K562 (cell line): ENCODE results near the gene TRUB2. TPM values are rescaled to one million over a fixed set of nuclear protein-coding genes. Genes with fewer than 3 reads are reported as not detected.

ENCODE experiments used
- ATAC-seq: fragments of 200-7000 bp; cut with Tn5 transposase; 3 replicates; pipeline ENCODE4 v1.9.1; 2020; ENCODE audit warnings: moderate library complexity
- BruUV-seq: library from RNA; stranded (reverse); fragments of 400-500 nt; replicated peaks from 2 replicates; lab custom pipeline; 2021; lab: Mats Ljungman, UMichigan
- CTCF ChIA-PET: fragments of 300-600 bp; formaldehyde crosslinking; extraction: SDS; loops from one replicate; lab custom pipeline; 2021; ENCODE audit warnings: low intra/inter-chr PET ratio; lab: Yijun Ruan, JAX
- POLR2A ChIA-PET: fragments of 300-600, 350-650 bp; sonication (Branson Sonifier 250); formaldehyde crosslinking; extraction: SDS; loops from one replicate; lab custom pipeline; 2021; ENCODE audit warnings: antibody characterized with exemption, inconsistent platforms; lab: Yijun Ruan, JAX
- DNase-seq, 4 experiments: peaks; one replicate each; pipeline versions ENCODE4 v3.0.0 to v3.0.0-alpha.2; 2011 to 2018; ENCODE audit warnings: low spot score in 3 of 4, mixed read lengths in 3 of 4; ENCODE audit errors: extremely low read depth in 1 of 4
- FAIRE-seq: peaks from 2 replicates; lab custom pipeline; 2011; peaks lifted over from hg19 to GRCh38; lab: Jason Lieb, UNC
- H2AFZ ChIP-seq: 2 replicates; pipeline ENCODE4 v1.6.0; 2011; ENCODE audit warnings: low read depth, low read length, control low read depth, inconsistent platforms
- H3K27ac ChIP-seq: fragments of 200-600 bp; 3 replicates; pipeline ENCODE4 v1.8.0; 2011; ENCODE audit warnings: low read depth, mild to moderate bottlenecking, control low read depth, inconsistent platforms, low read length, moderate library complexity, mixed read lengths; ENCODE audit errors: extremely low read depth
- H3K27me3 ChIP-seq, 2 experiments: fragments of 300-600 bp in 1 of 2; 2 replicates in 1 of 2; 3 replicates in 1 of 2; pipeline versions ENCODE4 v1.6.0 to v1.8.0; 2011; ENCODE audit warnings: inconsistent platforms in 2 of 2, low read length in 2 of 2, mild to moderate bottlenecking in 1 of 2, mixed read lengths in 1 of 2, moderate library complexity in 1 of 2; ENCODE audit not compliant: control insufficient read depth in 2 of 2, insufficient read depth in 2 of 2
- H3K36me3 ChIP-seq: fragments of 300-600 bp; 3 replicates; pipeline ENCODE4 v1.8.0; 2011; ENCODE audit warnings: mild to moderate bottlenecking, low read length, inconsistent platforms; ENCODE audit not compliant: control insufficient read depth, insufficient read depth
- H3K4me1 ChIP-seq, 2 experiments: fragments of 200-600 bp in 1 of 2; replicated peaks in 1 of 2; 2 replicates in 1 of 2; 3 replicates in 1 of 2; pipeline versions ENCODE4 v1.5.1 to v1.8.0; 2011; ENCODE audit warnings: inconsistent platforms in 2 of 2, low read length in 2 of 2, mild to moderate bottlenecking in 1 of 2, mixed read lengths in 1 of 2, moderate library complexity in 1 of 2; ENCODE audit not compliant: control insufficient read depth in 2 of 2, insufficient read depth in 2 of 2
- H3K4me2 ChIP-seq: 2 replicates; pipeline ENCODE4 v1.6.1; 2011; ENCODE audit warnings: low read length, control low read depth, inconsistent platforms, mixed read lengths; ENCODE audit not compliant: insufficient read depth
- H3K4me3 ChIP-seq: fragments of 200-600 bp; sonication (generic), shearing (Covaris generic); 2 replicates; pipeline ENCODE4 v1.5.1; 2016; ENCODE audit warnings: control low read depth, inconsistent platforms
- H3K79me2 ChIP-seq: fragments of 200-600 bp; 3 replicates; pipeline ENCODE4 v1.8.0; 2011; ENCODE audit warnings: low read length, inconsistent platforms; ENCODE audit not compliant: control insufficient read depth, insufficient read depth
- H3K9ac ChIP-seq, 2 experiments: 2 replicates each; pipeline versions ENCODE4 v1.6.0 to v1.6.1; 2011; ENCODE audit warnings: low read depth in 2 of 2, low read length in 2 of 2, control low read depth in 1 of 2, inconsistent platforms in 1 of 2, mild to moderate bottlenecking in 1 of 2, mixed read lengths in 1 of 2; ENCODE audit not compliant: insufficient read depth in 1 of 2
- H3K9me1 ChIP-seq: one replicate; pipeline ENCODE4 v1.6.0; 2011; ENCODE audit warnings: inconsistent platforms, mild to moderate bottlenecking, low read length, moderate library complexity; ENCODE audit not compliant: control insufficient read depth, insufficient read depth
- H3K9me3 ChIP-seq: replicated peaks from 2 replicates; pipeline ENCODE4 v1.5.1; 2011; ENCODE audit warnings: low read depth, low read length, inconsistent platforms; ENCODE audit not compliant: control insufficient read depth, insufficient read depth
- H4K20me1 ChIP-seq: replicated peaks from 2 replicates; pipeline ENCODE4 v1.6.1; 2011; ENCODE audit warnings: low read length, inconsistent platforms, mixed read lengths; ENCODE audit not compliant: control insufficient read depth, insufficient read depth
- HCFC1 ChIP-seq: IDR thresholded peaks from 2 replicates; pipeline ENCODE4 v1.6.1; 2012; ENCODE audit warnings: low read depth, low read length, improper control_type of control experiment
- JUND ChIP-seq, 2 experiments: IDR thresholded peaks; 2 replicates in 1 of 2; 3 replicates in 1 of 2; pipeline ENCODE4 v1.6.1; 2011; ENCODE audit warnings: borderline replicate concordance in 2 of 2, low read depth in 2 of 2, low read length in 2 of 2, improper control_type of control experiment in 1 of 2, missing biosample characterization in 1 of 2, missing genetic modification characterization in 1 of 2, missing genetic modification reagents in 1 of 2
- NCOA4 ChIP-seq: fragments of 450-650 bp; IDR thresholded peaks from 2 replicates; pipeline ENCODE4 v1.6.1; 2018; ENCODE audit warnings: mild to moderate bottlenecking; ENCODE audit not compliant: partially characterized antibody
- NR2C2 ChIP-seq, 2 experiments: fragments of 200-800 bp in 1 of 2; sonication (Bioruptor generic) in 1 of 2; sonication (generic) in 1 of 2; formaldehyde crosslinking in 1 of 2; IDR thresholded peaks; 2 replicates each; pipeline versions ENCODE4 v1.6.1 to v1.8.0; 2016 to 2022; ENCODE audit warnings: mild to moderate bottlenecking in 1 of 2, missing compliant biosample characterization in 1 of 2, missing genetic modification characterization in 1 of 2, missing genetic modification reagents in 1 of 2
- NR2F6 ChIP-seq: fragments of 450-650 bp; formaldehyde crosslinking; IDR thresholded peaks from 2 replicates; pipeline ENCODE4 v1.4.0; 2020; ENCODE audit warnings: mild to moderate bottlenecking
- PRPF4 ChIP-seq: fragments of 200-400 bp; formaldehyde crosslinking; IDR thresholded peaks from one replicate; pipeline ENCODE4 v1.6.1; 2017; ENCODE audit warnings: low read length, low read depth, mild to moderate bottlenecking; ENCODE audit not compliant: insufficient read depth, poor library complexity, severe bottlenecking
- SMARCA5 ChIP-seq: fragments of 450-650 bp; IDR thresholded peaks from 2 replicates; pipeline ENCODE4 v1.6.1; 2016
- SNIP1 ChIP-seq: fragments of 450-650 bp; IDR thresholded peaks from 2 replicates; pipeline ENCODE4 v1.7.1; 2017; ENCODE audit warnings: low read depth, mild to moderate bottlenecking
- TCF7L2 ChIP-seq: fragments of 150-350 bp; IDR thresholded peaks from 2 replicates; pipeline ENCODE4 v1.6.1; 2016; ENCODE audit warnings: low read depth, mild to moderate bottlenecking, low read length, moderate library complexity
- ZBTB8A ChIP-seq: fragments of 450-650 bp; IDR thresholded peaks from 2 replicates; pipeline ENCODE4 v1.6.1; 2018; ENCODE audit warnings: mild to moderate bottlenecking, moderate library complexity; ENCODE audit not compliant: partially characterized antibody
- ZNF184 ChIP-seq: sonication (generic); formaldehyde crosslinking; IDR thresholded peaks from 2 replicates; pipeline ENCODE4 v1.5.0; 2020; ENCODE audit warnings: missing genetic modification reagents
- WGBS: fragments of 100-300 bp; shearing (Covaris generic); methylation state at CpG from one replicate; pipeline ENCODE4 v1.1.6; 2016; ENCODE audit warnings: low coverage, mixed read lengths; ENCODE audit not compliant: insufficient coverage; ENCODE audit errors: missing lambda C conversion rate; 5-methylcytosine and 5-hydroxymethylcytosine counted together
- in situ Hi-C: fragments of 300-500 bp; cut with MboI; formaldehyde crosslinking; loops from 4 replicates; pipeline ENCODE4 v1.15.0; 2018; ENCODE audit warnings: inconsistent platforms, mixed read lengths
- intact Hi-C: fragments of 100-400 bp; cut with micrococcal nuclease; formaldehyde crosslinking; loops from 2 replicates; pipeline ENCODE4 v1.14.2; 2022
- polyA plus RNA-seq, 8 experiments: library from polyadenylated mRNA; depleted of rRNA in 4 of 8; stranded (reverse) in 5 of 8; unstranded in 3 of 8; fragments of >200 nt; fragmentation: Nextera tagmentation in 2 of 8; fragmentation: Illumina TruSeq in 1 of 8; extraction: Ambion mirVana in 2 of 8; extraction: Trizol in 1 of 8; gene quantifications; 2 replicates each; pipeline versions ENCODE4 v1.2.1 to v1.2.3, GENCODE V29; 2011 to 2014; ENCODE audit warnings: inconsistent platforms in 1 of 8, missing spikeins in 1 of 8
- total RNA-seq, 7 experiments: library from RNA; depleted of rRNA in 6 of 7; stranded (reverse); fragments of >200 nt in 6 of 7; fragmentation: Illumina TruSeq in 2 of 7; extraction: Trizol in 2 of 7; gene quantifications; 2 replicates each; pipeline versions ENCODE4 v1.2.1 to v1.2.3, GENCODE V29; 2011 to 2021; ENCODE audit warnings: low replicate concordance in 1 of 7
- TF ChIP-seq, protein P1 (sequence below): fragments of 250-450 bp; sonication (Bioruptor Pico); IDR thresholded peaks from 2 replicates; pipeline ENCODE4 v1.5.0; 2021
- TF ChIP-seq, protein P2 (sequence below): IDR thresholded peaks from 2 replicates; pipeline ENCODE4 v1.6.1; 2011; ENCODE audit not compliant: insufficient read length; ENCODE audit errors: extremely low read depth
- TF ChIP-seq, protein P3 (sequence below): fragments of 450-650 bp; IDR thresholded peaks from 2 replicates; pipeline ENCODE4 v1.6.1; 2017; ENCODE audit warnings: antibody characterized with exemption, mild to moderate bottlenecking

TRUB2 gene
- total and polyA plus RNA-seq, 9 of the 15 experiments (the other 6 are each of a cell fraction or from before 2014, with no cell fraction given), result 9.3 to 110 (median 63.0) TPM

DNA sequence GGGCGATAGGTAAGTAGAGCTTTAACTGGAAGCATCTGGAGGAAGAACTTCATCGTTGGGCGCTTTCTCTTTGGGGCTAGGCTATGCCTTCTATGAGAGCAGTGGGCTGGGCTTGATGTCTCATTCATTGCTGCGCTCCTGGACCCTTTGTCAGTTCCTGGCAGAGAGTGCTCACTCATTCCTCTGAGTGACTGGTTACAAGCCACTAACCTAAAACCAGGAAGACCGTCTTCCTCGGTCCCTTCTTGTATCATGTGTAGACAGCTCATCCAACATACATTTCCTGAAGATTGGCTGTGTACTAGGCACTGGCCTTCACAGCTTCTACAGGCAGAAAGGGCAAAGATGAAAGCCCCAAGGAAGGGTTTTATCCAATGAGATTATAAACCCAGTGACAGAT, 39.7 kb downstream of the TRUB2 start:
- Histone ChIP-seq H3K9me3 (0 out of 2 replicates have a peak, but pooled peaks cover 2% of the 10 kb centered on the region), H3K4me1 (peaks cover 22 to 28% of the 10 kb centered on the region in 2 experiments), H3K36me3 (peaks cover 23% of the 10 kb centered on the region), H3K4me2 (no peak overlapping the region), H3K9me1 (no peaks in the 10 kb centered on the region), H3K27me3 (no peaks in the 10 kb centered on the region), H4K20me1 (no peaks in the 10 kb centered on the region; the same call in 1 of the 2 replicates), H2AFZ (no peak overlapping the region), H3K4me3 (no peak overlapping the region), H3K27ac (no peak overlapping the region), H3K9ac (no peak overlapping the region), H3K79me2 (peaks cover 4% of the 10 kb centered on the region)
- 87% methylated on average over 6 of the region's 6 CpGs for WGBS
- BruUV-seq, result no TSS peak
- CTCF ChIA-PET, result no interaction called here
- in situ Hi-C loops, result loop anchor here (25.0 kb wide), 1 partner anchor 1505 kb away; no protein-coding TSS in a partner anchor
- no peak for ATAC-seq
- POLR2A ChIA-PET, result interaction anchor here (0.8 kb wide), 2 partner anchors 10 to 12 kb away, joined by 3 to 4 read pairs; no protein-coding TSS in a partner anchor
- DNase-seq, result peak in 1 of 4 experiments; percentile 22
- FAIRE-seq, result no peak
- intact Hi-C loops, result no loop called here
- TF ChIP-seq JUND (IDR thresholded peaks at IDR 0.05; ENCODE audit: borderline replicate concordance, low read depth, low read length) (no peak), JUND (tag; IDR thresholded peaks at IDR 0.05; ENCODE audit: borderline replicate concordance, low read depth, low read length) (no peak), HCFC1 (no peak), ZBTB8A (no peak), TCF7L2 (no peak), NR2F6 (CRISPR knock-in tag) (no peak), SMARCA5 (no peak), ZNF184 (CRISPR knock-in tag) (no peak), NR2C2 (CRISPR knock-in tag; IDR thresholded peaks at IDR 0.05) (no peak), NR2C2 (tag; IDR thresholded peaks at IDR 0.05) (no peak), SNIP1 (no peak), PRPF4 (no peak), NCOA4 (no peak)
- TF ChIP-seq, protein P1, sequence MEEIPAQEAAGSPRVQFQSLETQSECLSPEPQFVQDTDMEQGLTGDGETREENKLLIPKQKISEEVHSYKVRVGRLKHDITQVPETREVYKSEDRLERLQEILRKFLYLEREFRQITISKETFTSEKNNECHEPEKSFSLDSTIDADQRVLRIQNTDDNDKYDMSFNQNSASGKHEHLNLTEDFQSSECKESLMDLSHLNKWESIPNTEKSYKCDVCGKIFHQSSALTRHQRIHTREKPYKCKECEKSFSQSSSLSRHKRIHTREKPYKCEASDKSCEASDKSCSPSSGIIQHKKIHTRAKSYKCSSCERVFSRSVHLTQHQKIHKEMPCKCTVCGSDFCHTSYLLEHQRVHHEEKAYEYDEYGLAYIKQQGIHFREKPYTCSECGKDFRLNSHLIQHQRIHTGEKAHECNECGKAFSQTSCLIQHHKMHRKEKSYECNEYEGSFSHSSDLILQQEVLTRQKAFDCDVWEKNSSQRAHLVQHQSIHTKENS (CRISPR knock-in tag), result no peak
- TF ChIP-seq, protein P2, sequence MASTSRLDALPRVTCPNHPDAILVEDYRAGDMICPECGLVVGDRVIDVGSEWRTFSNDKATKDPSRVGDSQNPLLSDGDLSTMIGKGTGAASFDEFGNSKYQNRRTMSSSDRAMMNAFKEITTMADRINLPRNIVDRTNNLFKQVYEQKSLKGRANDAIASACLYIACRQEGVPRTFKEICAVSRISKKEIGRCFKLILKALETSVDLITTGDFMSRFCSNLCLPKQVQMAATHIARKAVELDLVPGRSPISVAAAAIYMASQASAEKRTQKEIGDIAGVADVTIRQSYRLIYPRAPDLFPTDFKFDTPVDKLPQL, result no peak
- TF ChIP-seq, protein P3, sequence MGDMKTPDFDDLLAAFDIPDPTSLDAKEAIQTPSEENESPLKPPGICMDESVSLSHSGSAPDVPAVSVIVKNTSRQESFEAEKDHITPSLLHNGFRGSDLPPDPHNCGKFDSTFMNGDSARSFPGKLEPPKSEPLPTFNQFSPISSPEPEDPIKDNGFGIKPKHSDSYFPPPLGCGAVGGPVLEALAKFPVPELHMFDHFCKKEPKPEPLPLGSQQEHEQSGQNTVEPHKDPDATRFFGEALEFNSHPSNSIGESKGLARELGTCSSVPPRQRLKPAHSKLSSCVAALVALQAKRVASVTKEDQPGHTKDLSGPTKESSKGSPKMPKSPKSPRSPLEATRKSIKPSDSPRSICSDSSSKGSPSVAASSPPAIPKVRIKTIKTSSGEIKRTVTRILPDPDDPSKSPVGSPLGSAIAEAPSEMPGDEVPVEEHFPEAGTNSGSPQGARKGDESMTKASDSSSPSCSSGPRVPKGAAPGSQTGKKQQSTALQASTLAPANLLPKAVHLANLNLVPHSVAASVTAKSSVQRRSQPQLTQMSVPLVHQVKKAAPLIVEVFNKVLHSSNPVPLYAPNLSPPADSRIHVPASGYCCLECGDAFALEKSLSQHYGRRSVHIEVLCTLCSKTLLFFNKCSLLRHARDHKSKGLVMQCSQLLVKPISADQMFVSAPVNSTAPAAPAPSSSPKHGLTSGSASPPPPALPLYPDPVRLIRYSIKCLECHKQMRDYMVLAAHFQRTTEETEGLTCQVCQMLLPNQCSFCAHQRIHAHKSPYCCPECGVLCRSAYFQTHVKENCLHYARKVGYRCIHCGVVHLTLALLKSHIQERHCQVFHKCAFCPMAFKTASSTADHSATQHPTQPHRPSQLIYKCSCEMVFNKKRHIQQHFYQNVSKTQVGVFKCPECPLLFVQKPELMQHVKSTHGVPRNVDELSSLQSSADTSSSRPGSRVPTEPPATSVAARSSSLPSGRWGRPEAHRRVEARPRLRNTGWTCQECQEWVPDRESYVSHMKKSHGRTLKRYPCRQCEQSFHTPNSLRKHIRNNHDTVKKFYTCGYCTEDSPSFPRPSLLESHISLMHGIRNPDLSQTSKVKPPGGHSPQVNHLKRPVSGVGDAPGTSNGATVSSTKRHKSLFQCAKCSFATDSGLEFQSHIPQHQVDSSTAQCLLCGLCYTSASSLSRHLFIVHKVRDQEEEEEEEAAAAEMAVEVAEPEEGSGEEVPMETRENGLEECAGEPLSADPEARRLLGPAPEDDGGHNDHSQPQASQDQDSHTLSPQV, result no peak
